Motor neuron (in vitro differentiated cells): ENCODE measurements around the gene LRP1-AS. TPM values are rescaled to one million over a fixed set of nuclear protein-coding genes. Genes with fewer than 3 reads are reported as not detected.

Experiments used
- ATAC-seq, 8 experiments: fragments of 200-7000 bp; cut with Tn5 transposase; replicated peaks in 6 of 8; 2 replicates each; pipeline ENCODE4 v1.8.0; 2021; ENCODE audit warnings: mild to moderate bottlenecking in 8 of 8, moderate library complexity in 8 of 8
- H3K27ac ChIP-seq, 2 donors: fragments of 250-450 bp; sonication (Bioruptor Pico); 2 replicates each; pipeline ENCODE4 v1.9.0; 2021; ENCODE audit warnings: antibody characterized with exemption in 2 of 2, mild to moderate bottlenecking in 2 of 2, moderate library complexity in 1 of 2
- H3K4me1 ChIP-seq, 2 donors: fragments of 250-450 bp; sonication (Bioruptor Pico); replicated peaks in 1 of 2; 2 replicates each; pipeline ENCODE4 v1.6.1; 2021; ENCODE audit warnings: antibody characterized with exemption in 2 of 2, mild to moderate bottlenecking in 2 of 2, moderate library complexity in 1 of 2
- H3K4me3 ChIP-seq, 5 donors: fragments of 250-450 bp; sonication (Bioruptor Pico); 2 replicates each; pipeline ENCODE4 v1.9.0; 2021; ENCODE audit warnings: antibody characterized with exemption in 5 of 5, mild to moderate bottlenecking in 5 of 5, moderate library complexity in 4 of 5
- WGBS, 10 experiments: fragments of 450-650 bp; shearing (Covaris generic); methylation state at CpG; one replicate each; pipeline ENCODE4 v1.0.0; 2022; 5-methylcytosine and 5-hydroxymethylcytosine counted together
- in situ Hi-C, 9 experiments: fragments of 400-800 bp; cut with MboI; loops; one replicate each; pipeline ENCODE4 v1.15.0; 2021; ENCODE audit warnings: low sequenced_read_pairs in 9 of 9, low pct_unique_long_range_greater_than_20kb in 2 of 9; ENCODE audit not compliant: unreplicated experiment in 9 of 9
- total RNA-seq, 8 experiments: library from RNA; unstranded; fragments of 300-600 nt; gene quantifications; 2 replicates each; pipeline versions ENCODE4 v1.2.3 to v1.2.4, GENCODE V29; 2022

LRP1-AS gene
- total RNA-seq, 8 experiments from 2014 or later: 0.57 to 0.81 (median 0.71) TPM; not detected in 3

GRCh38 chr12:57142727-57143126 lies 4.7 kb downstream of the LRP1-AS start:
- H3K4me3 ChIP-seq: no peak overlapping the region
- no peak overlapping the region for H3K27ac ChIP-seq
- in situ Hi-C loops: no loop called here
- peaks cover 0 to 2% of the 10 kb centered on the region in 2 donors for H3K4me1 ChIP-seq
- ATAC-seq: peak in 1 of 8 experiments; percentile 24
- 19 to 42% (median 41%) methylated on average over 2 to 3 of the region's 7 CpGs; no CpG with 5 or more reads in 6 of the 10 experiments for WGBS, 10 experiments

- no peak overlapping the region for H3K27ac ChIP-seq
- peak in 1 of 8 experiments; percentile 31 for ATAC-seq
- WGBS, 10 experiments: 41 to 100% (median 82%) methylated on average over 1 to 5 of the region's 9 CpGs; no CpG with 5 or more reads in 3 of the 10 experiments
- H3K4me1 ChIP-seq: peaks cover 0 to under 1% of the 10 kb centered on the region in 2 donors
- no peak overlapping the region for H3K4me3 ChIP-seq
- in situ Hi-C loops: no loop called here
Observed at GRCh38 chr12:57142121-57142520, 5.3 kb downstream of the LRP1-AS start.

- in situ Hi-C loops: no loop called here
- Histone ChIP-seq H3K4me3 (no peak overlapping the region), H3K4me1 (peaks cover 0 to 6% of the 10 kb centered on the region in 2 donors), H3K27ac (no peak overlapping the region)
- WGBS, 10 experiments: 53 to 100% (median 76%) methylated on average over 1 to 4 of the region's 8 CpGs; no CpG with 5 or more reads in 6 of the 10 experiments
- no peak for ATAC-seq
Observed at GRCh38 chr12:57141249-57141648, 6.2 kb downstream of the LRP1-AS start.

GRCh38 chr12:57139796-57140649 lies 7.4 kb downstream of the LRP1-AS start:
- ATAC-seq: no peak
- Histone ChIP-seq H3K4me3 (no peak overlapping the region), H3K27ac (no peak overlapping the region), H3K4me1 (peaks cover 11 to 18% of the 10 kb centered on the region in 2 donors)
- in situ Hi-C loops: no loop called here
- WGBS, 10 experiments: 13 to 100% (median 90%) methylated on average over 1 to 6 of the region's 6 CpGs

GRCh38 chr12:57138526-57139272 lies 8.7 kb downstream of the LRP1-AS start:
- Histone ChIP-seq H3K4me1 (peaks cover 20 to 29% of the 10 kb centered on the region in 2 donors), H3K4me3 (no peak overlapping the region), H3K27ac (no peak overlapping the region)
- in situ Hi-C loops: no loop called here
- 40 to 100% (median 83%) methylated on average over 1 to 5 of the region's 13 CpGs; no CpG with 5 or more reads in 3 of the 10 experiments for WGBS, 10 experiments
- ATAC-seq: peak in 3 of 8 experiments; percentile 60 to 85 (median 82)

- Histone ChIP-seq H3K4me3 (peak overlapping the region in 2 of 5 donors; percentile 0 to 1), H3K27ac (peak overlapping the region; percentile 49 to 73), H3K4me1 (peaks cover 47 to 59% of the 10 kb centered on the region in 2 donors)
- ATAC-seq: peak in 6 of 8 experiments; percentile 6 to 89 (median 88)
- WGBS, 10 experiments: 0 to 100% (median 6%) methylated on average over 1 to 2 of the region's 18 CpGs; no CpG with 5 or more reads in 7 of the 10 experiments
- in situ Hi-C loops: no loop called here
Observed at GRCh38 chr12:57135527-57136326, 11.7 kb downstream of the LRP1-AS start.

- Histone ChIP-seq H3K27ac (peak overlapping the region in 1 of 2 donors; percentile 73), H3K4me3 (no peak overlapping the region), H3K4me1 (peaks cover 55 to 67% of the 10 kb centered on the region in 2 donors)
- WGBS, 10 experiments: 27 to 100% (median 62%) methylated on average over 1 to 5 of the region's 9 CpGs; no CpG with 5 or more reads in 4 of the 10 experiments
- in situ Hi-C loops: no loop called here
- no peak for ATAC-seq
Observed at GRCh38 chr12:57134949-57135348, 12.5 kb downstream of the LRP1-AS start.

- 8 to 100% (median 80%) methylated on average over 1 to 5 of the region's 6 CpGs; no CpG with 5 or more reads in 5 of the 10 experiments for WGBS, 10 experiments
- H3K4me1 ChIP-seq: peaks cover 57 to 70% of the 10 kb centered on the region in 2 donors
- no peak for ATAC-seq
- in situ Hi-C loops: no loop called here
- H3K4me3 ChIP-seq: no peak overlapping the region
- H3K27ac ChIP-seq: peak overlapping the region in 1 of 2 donors; percentile 17
Observed at GRCh38 chr12:57133916-57134315, 13.5 kb downstream of the LRP1-AS start.

GRCh38 chr12:57133013-57133569 lies 14.3 kb downstream of the LRP1-AS start:
- no peak overlapping the region for H3K27ac ChIP-seq
- H3K4me3 ChIP-seq: no peak overlapping the region
- H3K4me1 ChIP-seq: peaks cover 57 to 70% of the 10 kb centered on the region in 2 donors
- peak in 1 of 8 experiments; percentile 4 for ATAC-seq
- in situ Hi-C loops: no loop called here
- WGBS, 10 experiments: 20 to 60% methylated on average over 1 of the region's 4 CpGs; no CpG with 5 or more reads in 8 of the 10 experiments

- Histone ChIP-seq H3K4me1 (peaks cover 58 to 71% of the 10 kb centered on the region in 2 donors), H3K27ac (no peak overlapping the region), H3K4me3 (peak overlapping the region in 1 of 5 donors; percentile 4)
- WGBS, 10 experiments: 5 to 100% (median 59%) methylated on average over 1 to 5 of the region's 9 CpGs
- in situ Hi-C loops: no loop called here
- no peak for ATAC-seq
Observed at GRCh38 chr12:57131896-57132744, 15.3 kb downstream of the LRP1-AS start.

- no peak for ATAC-seq
- WGBS, 10 experiments: 64 to 100% (median 95%) methylated on average over 1 to 2 of the region's 2 CpGs; no CpG with 5 or more reads in 6 of the 10 experiments
- in situ Hi-C loops: no loop called here
- Histone ChIP-seq H3K4me3 (peak overlapping the region in 2 of 5 donors; percentile 83 to 89), H3K4me1 (peaks cover 60 to 67% of the 10 kb centered on the region in 2 donors), H3K27ac (no peak overlapping the region)
Observed at GRCh38 chr12:57130941-57131340, 16.5 kb downstream of the LRP1-AS start.
